Measurements from ENCODE around the gene NFKB2.

- TF ChIP-seq GATA3 (IDR thresholded peaks at IDR 0.05; ENCODE audit: low read depth, low read length) (no peak), GATA2 (IDR thresholded peaks at IDR 0.05; ENCODE audit: low read depth, low read length) (no peak)
Observed at GRCh38 chr10:102444851-102445250, 49.3 kb downstream of the NFKB2 start.
